ENCODE data around the gene IL21.

GRCh38 chr4:122669911-122670738, 49.3 kb upstream of the IL21 start:
- no peak for TF ChIP-seq CTCF (IDR thresholded peaks at IDR 0.05)
- TF ChIP-seq POLR2AphosphoS5 (IDR thresholded peaks at IDR 0.05): no peak
